ENCODE measurements around the gene G6PC1. TPM values are rescaled to one million over a fixed set of nuclear protein-coding genes. Genes with fewer than 3 reads are reported as not detected.
A peak's percentile ranks its signal among the peaks of the same experiment; 100 is the strongest.
"Not testable (repeated sequence)": the region's sequence is repeated elsewhere in the genome, so short reads cannot be mapped to it uniquely, and the experiment has no call there.

G6PC1 gene
- total RNA-seq, 1 donor from 2014 or later: not detected

GRCh38 chr17:42918902-42919521 is 18.4 kb downstream of the G6PC1 start:
- no peak overlapping the region for H3K4me2 ChIP-seq
- Mint-ChIP-seq H3K27ac (peak overlapping the region; percentile 14), H3K27me3 (ENCODE audit: insufficient read depth, low read depth) (peaks cover 5% of the 10 kb centered on the region), H3K4me3 (no peak overlapping the region), H3K36me3 (no peaks in the 10 kb centered on the region), H3K9me3 (no peaks in the 10 kb centered on the region), H3K4me1 (peaks cover 2% of the 10 kb centered on the region)
- H3K27me3 ChIP-seq: no peaks in the 10 kb centered on the region
- no peaks in the 10 kb centered on the region for H4K20me1 ChIP-seq (ENCODE audit: low read depth)
- H3K9ac ChIP-seq: no peak overlapping the region
- no peaks in the 10 kb centered on the region for H3K79me2 ChIP-seq (ENCODE audit: low read depth)
- TF ChIP-seq EZH2phosphoT487 (IDR thresholded peaks at IDR 0.05) (no peak), CTCF (IDR thresholded peaks at IDR 0.05) (no peak), EZH2 (IDR thresholded peaks at IDR 0.05) (no peak)
- no peak overlapping the region for H3K27ac ChIP-seq
- peak overlapping the region; percentile 34 for H2AFZ ChIP-seq (replicated peaks)
- no peak for DNase-seq (ENCODE audit: low spot score)
- no peaks in the 10 kb centered on the region for H3K9me3 ChIP-seq (ENCODE audit: low read depth)
- H3K4me3 ChIP-seq: no peak overlapping the region
- H3K36me3 ChIP-seq: no peaks in the 10 kb centered on the region
- H3K4me1 ChIP-seq: peaks cover 23% of the 10 kb centered on the region
- H3F3A ChIP-seq (ENCODE audit: low read depth): no peaks in the 10 kb centered on the region

- H3K27me3 ChIP-seq; DNase-seq (ENCODE audit: low spot score); H3K79me2 ChIP-seq (ENCODE audit: low read depth); H3K36me3 Mint-ChIP-seq; H3K4me1 Mint-ChIP-seq; H3F3A ChIP-seq (ENCODE audit: low read depth); H3K36me3 ChIP-seq; H3K9me3 ChIP-seq (ENCODE audit: low read depth); H3K27ac ChIP-seq; H4K20me1 ChIP-seq (ENCODE audit: low read depth); H3K4me3 ChIP-seq; H3K9ac ChIP-seq; H3K4me3 Mint-ChIP-seq; H3K27me3 Mint-ChIP-seq (ENCODE audit: insufficient read depth, low read depth); H3K9me3 Mint-ChIP-seq; H3K4me2 ChIP-seq: not testable (repeated sequence)
- Histone ChIP-seq H2AFZ (replicated peaks) (peak overlapping the region; percentile 34), H3K4me1 (peaks cover 23% of the 10 kb centered on the region)
- peak overlapping the region; percentile 14 for H3K27ac Mint-ChIP-seq
Measured at GRCh38 chr17:42919522-42920077, 19.0 kb downstream of the G6PC1 start.

- Histone ChIP-seq H2AFZ (replicated peaks) (peak overlapping the region; percentile 48), H3K36me3 (no peaks in the 10 kb centered on the region), H3K9me3 (ENCODE audit: low read depth) (no peaks in the 10 kb centered on the region), H3K27me3 (no peaks in the 10 kb centered on the region), H3K4me1 (peaks cover 23% of the 10 kb centered on the region), H3K4me3 (no peak overlapping the region), H3K9ac (no peak overlapping the region), H3K27ac (no peak overlapping the region), H3K79me2 (ENCODE audit: low read depth) (no peaks in the 10 kb centered on the region), H3F3A (ENCODE audit: low read depth) (no peaks in the 10 kb centered on the region), H3K4me2 (no peak overlapping the region), H4K20me1 (ENCODE audit: low read depth) (no peaks in the 10 kb centered on the region)
- Mint-ChIP-seq H3K27me3 (ENCODE audit: insufficient read depth, low read depth) (peaks cover 5% of the 10 kb centered on the region), H3K36me3 (no peaks in the 10 kb centered on the region), H3K4me3 (no peak overlapping the region), H3K27ac (no peak overlapping the region), H3K9me3 (no peaks in the 10 kb centered on the region), H3K4me1 (peaks cover 6% of the 10 kb centered on the region)
- TF ChIP-seq EZH2phosphoT487 (IDR thresholded peaks at IDR 0.05): no peak
- TF ChIP-seq CTCF (IDR thresholded peaks at IDR 0.05): no peak
- no peak for TF ChIP-seq EZH2 (IDR thresholded peaks at IDR 0.05)
- peak; percentile 8 for DNase-seq (ENCODE audit: low spot score)
Measured at GRCh38 chr17:42920106-42920900, 19.7 kb downstream of the G6PC1 start.

- Mint-ChIP-seq H3K9me3 (no peaks in the 10 kb centered on the region), H3K4me3 (no peak overlapping the region), H3K36me3 (no peaks in the 10 kb centered on the region), H3K27ac (no peak overlapping the region), H3K4me1 (peaks cover 6% of the 10 kb centered on the region), H3K27me3 (ENCODE audit: insufficient read depth, low read depth) (peaks cover 5% of the 10 kb centered on the region)
- Histone ChIP-seq H3K27ac (no peak overlapping the region), H3K9me3 (ENCODE audit: low read depth) (no peaks in the 10 kb centered on the region), H3K9ac (no peak overlapping the region), H3K4me1 (peaks cover 23% of the 10 kb centered on the region), H2AFZ (replicated peaks) (peak overlapping the region; percentile 48), H3K27me3 (no peaks in the 10 kb centered on the region), H3K36me3 (no peaks in the 10 kb centered on the region), H3K79me2 (ENCODE audit: low read depth) (no peaks in the 10 kb centered on the region), H3K4me2 (no peak overlapping the region), H3F3A (ENCODE audit: low read depth) (no peaks in the 10 kb centered on the region), H3K4me3 (no peak overlapping the region), H4K20me1 (ENCODE audit: low read depth) (no peaks in the 10 kb centered on the region)
- no peak for DNase-seq (ENCODE audit: low spot score)
- no peak for TF ChIP-seq EZH2 (IDR thresholded peaks at IDR 0.05)
- TF ChIP-seq EZH2phosphoT487 (IDR thresholded peaks at IDR 0.05): no peak
- no peak for TF ChIP-seq CTCF (IDR thresholded peaks at IDR 0.05)
Measured at GRCh38 chr17:42920922-42921321, 20.3 kb downstream of the G6PC1 start.
